H1 (cell line): ENCODE results near the gene IQCE. TPM values are rescaled to one million over a fixed set of nuclear protein-coding genes. Genes with fewer than 3 reads are reported as not detected.
"Not testable (repeated sequence)": the region's sequence is repeated elsewhere in the genome, so short reads cannot be mapped to it uniquely, and the experiment has no call there.

Experiments used
- CTCF ChIA-PET: fragments of 300-600 bp; sonication (Branson Sonifier 250); formaldehyde crosslinking; loops from one replicate; lab custom pipeline; 2021; ENCODE audit not compliant: partially characterized antibody; lab: Charles Lee
- POLR2A ChIA-PET: fragments of 300-600 bp; sonication (Branson Sonifier 250); formaldehyde crosslinking; loops from one replicate; lab custom pipeline; 2021; ENCODE audit warnings: inconsistent platforms; ENCODE audit not compliant: partially characterized antibody; lab: Charles Lee
- DNase-seq, 2 experiments: peaks; one replicate each; pipeline versions ENCODE4 v3.0.0 to v3.0.0-alpha.2; 2010 to 2022; ENCODE audit warnings: low spot score in 2 of 2, low read depth in 1 of 2, mixed read lengths in 1 of 2
- FAIRE-seq: peaks from 2 replicates; lab custom pipeline; 2011; peaks lifted over from hg19 to GRCh38; lab: Jason Lieb, UNC
- H2AFZ ChIP-seq: 2 replicates; pipeline ENCODE4 v1.8.1; 2012; ENCODE audit warnings: low read length, inconsistent platforms
- H2AK5ac ChIP-seq: 2 replicates; pipeline ENCODE4 v1.6.1; 2013; ENCODE audit warnings: low read depth, low read length
- H2BK120ac ChIP-seq: replicated peaks from 2 replicates; pipeline ENCODE3; 2013; ENCODE audit warnings: low read depth, low read length, inconsistent platforms
- H2BK12ac ChIP-seq: 2 replicates; pipeline ENCODE4 v1.6.1; 2013; ENCODE audit warnings: low read depth, low read length
- H2BK15ac ChIP-seq: 2 replicates; pipeline ENCODE4 v1.6.1; 2013; ENCODE audit warnings: low read length
- H2BK20ac ChIP-seq: 2 replicates; pipeline ENCODE4 v1.6.1; 2013; ENCODE audit warnings: low read length
- H2BK5ac ChIP-seq: 2 replicates; pipeline ENCODE4 v1.6.1; 2013; ENCODE audit warnings: low read depth, low read length
- H3K14ac ChIP-seq: 2 replicates; pipeline ENCODE4 v1.6.1; 2013; ENCODE audit warnings: inconsistent platforms; ENCODE audit not compliant: insufficient read length
- H3K18ac ChIP-seq: 2 replicates; pipeline ENCODE4 v1.6.1; 2013; ENCODE audit warnings: low read length; ENCODE audit errors: extremely low read depth
- H3K23ac ChIP-seq: 2 replicates; pipeline ENCODE4 v1.6.1; 2013; ENCODE audit warnings: inconsistent platforms; ENCODE audit not compliant: insufficient read length
- H3K23me2 ChIP-seq: 2 replicates; pipeline ENCODE4 v1.6.1; 2013; ENCODE audit warnings: low read depth, low read length
- H3K27ac ChIP-seq: 2 replicates; pipeline ENCODE4 v1.6.1; 2011; ENCODE audit warnings: low read depth, low read length, inconsistent platforms
- H3K27me3 ChIP-seq, 4 experiments: replicated peaks in 1 of 4; 1 replicate in 1 of 4; 2 replicates in 3 of 4; pipeline versions ENCODE4 v1.6.1 to v1.8.1; 2011 to 2013; ENCODE audit warnings: low read length in 3 of 4, mild to moderate bottlenecking in 3 of 4, inconsistent platforms in 2 of 4, mixed read lengths in 2 of 4, moderate library complexity in 1 of 4; ENCODE audit not compliant: control insufficient read depth in 3 of 4, insufficient read depth in 3 of 4; ENCODE audit errors: extremely low read depth in 1 of 4
- H3K36me3 ChIP-seq, 4 experiments: 2 replicates each; pipeline versions ENCODE4 v1.6.1 to v1.8.1; 2011 to 2013; ENCODE audit warnings: mild to moderate bottlenecking in 4 of 4, low read length in 3 of 4, moderate library complexity in 2 of 4, control low read depth in 1 of 4, inconsistent platforms in 1 of 4; ENCODE audit not compliant: insufficient read depth in 4 of 4, control insufficient read depth in 2 of 4
- H3K4ac ChIP-seq: replicated peaks from 2 replicates; pipeline ENCODE3; 2013; ENCODE audit warnings: low read length, low read depth, mixed read lengths, inconsistent platforms; ENCODE audit not compliant: insufficient read length
- H3K4me1 ChIP-seq, 4 experiments: replicated peaks in 1 of 4; 1 replicate in 1 of 4; 2 replicates in 3 of 4; pipeline versions ENCODE4 v1.6.1 to v1.8.1; 2011 to 2013; ENCODE audit warnings: low read length in 3 of 4, inconsistent platforms in 2 of 4, mixed read lengths in 1 of 4; ENCODE audit not compliant: insufficient read depth in 4 of 4, control insufficient read depth in 3 of 4
- H3K4me2 ChIP-seq, 2 experiments: 2 replicates each; pipeline versions ENCODE4 v1.6.1 to v1.8.1; 2011 to 2013; ENCODE audit warnings: low read depth in 2 of 2, low read length in 2 of 2, control low read depth in 1 of 2, inconsistent platforms in 1 of 2, mild to moderate bottlenecking in 1 of 2; ENCODE audit not compliant: insufficient read depth in 1 of 2
- H3K4me3 ChIP-seq, 4 experiments: fragments of 200-600, 300-600 bp in 1 of 4; sonication (generic), shearing (Covaris generic), sonication (Bioruptor Twin) in 1 of 4; 2 replicates each; pipeline versions ENCODE4 v1.5.1 to v1.8.1; 2011 to 2016; ENCODE audit warnings: low read length in 4 of 4, low read depth in 3 of 4, control low read depth in 2 of 4, inconsistent platforms in 2 of 4, mild to moderate bottlenecking in 2 of 4, mixed read lengths in 1 of 4, moderate library complexity in 1 of 4; ENCODE audit not compliant: insufficient read depth in 2 of 4; ENCODE audit errors: extremely low read depth in 1 of 4
- H3K56ac ChIP-seq: replicated peaks from 2 replicates; pipeline ENCODE3; 2013; ENCODE audit warnings: low read depth, mild to moderate bottlenecking, mixed read lengths, low read length, inconsistent platforms; ENCODE audit not compliant: insufficient read length
- H3K79me1 ChIP-seq: 2 replicates; pipeline ENCODE4 v1.6.1; 2013; ENCODE audit warnings: low read depth, low read length, control low read depth
- H3K79me2 ChIP-seq, 2 experiments: 2 replicates each; pipeline versions ENCODE4 v1.6.1 to v1.8.1; 2012 to 2013; ENCODE audit warnings: low read length in 2 of 2, mild to moderate bottlenecking in 2 of 2, inconsistent platforms in 1 of 2; ENCODE audit not compliant: insufficient read depth in 2 of 2, control insufficient read depth in 1 of 2
- H3K9ac ChIP-seq, 4 experiments: replicated peaks in 1 of 4; 1 replicate in 1 of 4; 2 replicates in 3 of 4; pipeline versions ENCODE4 v1.6.1 to v1.8.1; 2011 to 2013; ENCODE audit warnings: low read depth in 3 of 4, low read length in 3 of 4, control low read depth in 2 of 4, mild to moderate bottlenecking in 2 of 4, moderate library complexity in 2 of 4, inconsistent platforms in 1 of 4; ENCODE audit errors: extremely low read depth in 1 of 4
- H3K9me3 ChIP-seq, 2 experiments: 2 replicates each; pipeline versions ENCODE4 v1.6.1 to v1.8.1; 2012 to 2013; ENCODE audit warnings: mild to moderate bottlenecking in 2 of 2, moderate library complexity in 2 of 2, control low read depth in 1 of 2, inconsistent platforms in 1 of 2, low read depth in 1 of 2, low read length in 1 of 2, mixed read lengths in 1 of 2; ENCODE audit not compliant: insufficient read depth in 2 of 2
- H4K20me1 ChIP-seq, 2 experiments: replicated peaks in 1 of 2; 2 replicates each; pipeline versions ENCODE3 to v1.8.1; 2011 to 2013; ENCODE audit warnings: inconsistent platforms in 2 of 2, low read length in 2 of 2, mild to moderate bottlenecking in 1 of 2; ENCODE audit not compliant: insufficient read depth in 2 of 2, control insufficient read depth in 1 of 2
- H4K5ac ChIP-seq: 2 replicates; pipeline ENCODE4 v1.6.1; 2013; ENCODE audit warnings: low read length, low read depth, mixed read lengths, inconsistent platforms; ENCODE audit not compliant: insufficient read length
- H4K8ac ChIP-seq: 2 replicates; pipeline ENCODE4 v1.8.0; 2013; ENCODE audit warnings: mild to moderate bottlenecking, moderate library complexity, low read length, inconsistent platforms; ENCODE audit not compliant: insufficient read depth; ENCODE audit errors: extremely low read depth
- H4K91ac ChIP-seq: replicated peaks from 2 replicates; pipeline ENCODE3; 2013; ENCODE audit warnings: low read length, mixed read lengths, inconsistent platforms; ENCODE audit not compliant: insufficient read length
- WGBS, 2 experiments: shearing (Covaris generic) in 1 of 2; methylation state at CpG; one replicate each; pipeline versions ENCODE4 v1.1.6 to v1.1.7; 2013 to 2015; ENCODE audit warnings: low lambda C conversion rate in 2 of 2, mixed read lengths in 2 of 2, inconsistent platforms in 1 of 2, low coverage in 1 of 2, missing lambda C conversion rate in 1 of 2; ENCODE audit not compliant: insufficient replicate concordance in 2 of 2, insufficient coverage in 1 of 2, insufficient read length in 1 of 2; ENCODE audit errors: extremely low coverage in 1 of 2, missing lambda C conversion rate in 1 of 2; 5-methylcytosine and 5-hydroxymethylcytosine counted together
- polyA plus RNA-seq, 7 experiments: library from polyadenylated mRNA; depleted of rRNA in 3 of 7; stranded (reverse) in 5 of 7; unstranded in 2 of 7; fragments of >200 nt in 5 of 7; fragments of 200-250 nt in 2 of 7; gene quantifications; 1 replicate in 5 of 7; 2 replicates in 1 of 7; 4 replicates in 1 of 7; pipeline versions ENCODE4 v1.2.1 to v1.2.3, GENCODE V29; 2011 to 2013; ENCODE audit warnings: missing spikeins in 2 of 7, mixed read lengths in 2 of 7
- total RNA-seq: library from RNA; stranded (reverse); fragmentation: NEBNext Ultra II Directional; extraction: Animal tissue kit (Norgen Biotek cat#: 25700); gene quantifications from 2 replicates; pipeline ENCODE4 v1.2.1, GENCODE V29; 2021

The IQCE gene
- total and polyA plus RNA-seq, 2 of the 8 experiments (the other 6 are each of a cell fraction or from before 2014, with no cell fraction given), result 2.2 to 4.9 TPM

DNA sequence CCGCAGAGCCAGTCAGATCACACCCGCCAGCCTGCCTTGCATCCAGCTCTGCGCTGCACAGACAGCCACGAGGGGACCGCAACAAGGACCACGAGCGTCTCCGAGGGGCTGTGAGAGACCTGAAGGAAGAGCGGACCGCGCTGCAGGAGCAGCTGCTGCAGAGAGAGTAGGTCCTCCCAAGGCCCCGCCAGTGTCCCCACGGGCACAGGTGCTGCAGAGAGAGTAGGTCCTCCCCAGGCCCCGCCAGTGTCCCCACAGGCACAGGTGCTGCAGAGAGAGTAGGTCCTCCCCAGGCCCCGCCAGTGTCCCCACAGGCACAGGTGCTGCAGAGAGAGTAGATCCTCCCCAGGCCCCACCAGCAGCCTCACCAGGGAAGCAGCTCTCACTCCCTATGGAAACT, 31.2 kb downstream of the IQCE start:
- not testable (repeated sequence) for H2BK15ac ChIP-seq, H2BK120ac ChIP-seq, H3K4ac ChIP-seq, H2BK5ac ChIP-seq, DNase-seq, H3K9ac ChIP-seq, H3K23ac ChIP-seq, H3K18ac ChIP-seq, FAIRE-seq, H4K8ac ChIP-seq, H3K14ac ChIP-seq, H2BK12ac ChIP-seq, H4K5ac ChIP-seq, H3K4me3 ChIP-seq, H3K9me3 ChIP-seq, H3K4me2 ChIP-seq, H3K27me3 ChIP-seq, H2AK5ac ChIP-seq, H4K20me1 ChIP-seq, H2BK20ac ChIP-seq, H3K56ac ChIP-seq, H4K91ac ChIP-seq, H3K36me3 ChIP-seq, H3K79me1 ChIP-seq, H3K79me2 ChIP-seq, H3K27ac ChIP-seq, H2AFZ ChIP-seq, H3K23me2 ChIP-seq
- peaks cover 0 to 11% (median 3%) of the 10 kb centered on the region in 4 experiments; a peak in 3 of 7 replicates for H3K4me1 ChIP-seq
- ChIA-PET POLR2A (interaction anchor here (1.3 kb wide), 1 partner anchor 10 kb away, joined by 3 read pairs; no protein-coding TSS in a partner anchor), CTCF (interaction anchor here (0.7 to 3.5 kb wide), 11 partner anchors 12 to 332 kb away, joined by 3 to 30 read pairs (median 4); partner anchors contain the start of gene IQCE)
- 95% methylated on average over 15 of the region's 15 CpGs; no CpG with 5 or more reads in 1 of the 2 experiments for WGBS, 2 experiments
